Activated naive CD4-positive, alpha-beta T cell treated with Interleukin-2 at 50 U/mL for 16 hours (primary cell): ENCODE results near the gene SCD5.

Experiments
- DNase-seq: peaks from one replicate; pipeline ENCODE4 v3.0.0-alpha.2; 2020

Gene SCD5

GRCh38 chr4:82681754-82682153 lies 116.8 kb downstream of the SCD5 start:
- no peak for DNase-seq

DNA sequence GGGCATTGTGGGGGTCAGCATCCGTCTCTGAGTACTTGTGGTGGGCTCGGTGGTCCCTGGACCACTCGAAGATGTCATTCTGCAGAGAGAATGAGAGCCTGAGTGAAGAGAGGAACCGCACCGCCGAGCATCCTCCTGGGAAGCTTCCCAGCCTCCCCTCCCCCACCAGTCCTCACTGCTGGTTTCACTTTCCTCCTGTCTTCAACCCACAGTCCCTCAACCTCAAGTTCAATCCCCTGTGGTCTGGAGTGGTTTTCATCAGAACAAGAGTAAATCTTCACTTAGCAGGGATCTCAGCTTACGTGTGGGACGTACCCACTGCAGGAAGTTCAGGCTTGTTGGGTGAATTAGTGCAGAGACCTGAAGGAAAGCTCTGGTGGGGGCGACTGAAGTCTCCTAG lies 117.8 kb downstream of the SCD5 start:
- DNase-seq, result no peak

DNA sequence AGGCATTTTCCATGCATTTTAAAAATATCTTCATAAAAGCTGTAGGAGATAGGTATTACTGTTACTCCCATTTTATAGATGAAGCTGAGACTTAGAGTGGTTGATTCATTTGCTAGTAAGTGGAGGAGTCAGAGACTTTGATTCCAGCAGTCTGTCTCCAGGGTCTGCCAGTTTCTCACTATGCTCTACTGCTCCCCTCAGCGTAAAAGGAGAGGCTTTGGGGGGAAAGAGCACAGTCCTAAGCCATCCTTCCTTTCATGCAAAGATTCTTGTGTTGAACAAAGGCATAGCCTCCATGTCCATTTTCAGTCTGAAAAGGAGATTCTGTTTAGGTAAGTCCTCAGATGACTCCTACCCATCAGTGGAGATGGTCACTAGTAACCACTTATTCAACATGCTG lies 119.1 kb downstream of the SCD5 start:
- no peak for DNase-seq

- DNase-seq, result no peak
Observed at GRCh38 chr4:82678051-82678450, 120.5 kb downstream of the SCD5 start.

- DNase-seq, result no peak
Observed at GRCh38 chr4:82677327-82677726, 121.3 kb downstream of the SCD5 start.

GRCh38 chr4:82667761-82668480 lies 130.7 kb downstream of the SCD5 start:
- DNase-seq, result no peak

DNA sequence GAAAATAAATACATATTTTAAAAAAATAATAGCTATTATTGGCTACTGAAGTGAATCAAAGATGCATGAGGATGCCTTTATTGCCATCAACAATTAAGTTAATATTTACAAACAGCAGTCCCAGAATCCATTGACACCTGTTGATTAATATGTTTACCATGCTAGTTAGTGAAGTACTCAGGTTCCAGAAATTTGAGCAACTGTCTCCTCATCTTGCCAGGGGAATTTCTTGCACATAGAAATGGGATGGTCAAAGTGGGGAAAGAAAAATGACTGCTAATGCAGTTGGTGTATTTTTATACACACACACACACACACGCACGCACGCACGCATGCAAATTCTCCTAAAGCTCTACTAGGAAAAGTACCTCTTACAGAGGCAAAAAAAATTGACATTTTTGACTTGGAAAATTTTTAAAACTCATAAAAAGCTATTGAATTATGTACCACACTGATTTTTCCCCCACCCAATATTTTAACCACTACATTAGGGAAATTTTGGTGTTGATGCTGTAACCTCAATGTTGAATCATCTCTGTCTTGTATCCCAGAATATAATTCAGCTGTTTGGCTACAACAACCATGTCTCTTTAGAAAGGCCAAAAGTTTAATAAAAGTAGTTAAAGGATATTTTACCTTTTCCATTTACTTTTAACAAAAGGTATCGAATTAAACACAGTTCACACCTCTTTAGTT lies 131.5 kb downstream of the SCD5 start:
- no peak for DNase-seq

DNA sequence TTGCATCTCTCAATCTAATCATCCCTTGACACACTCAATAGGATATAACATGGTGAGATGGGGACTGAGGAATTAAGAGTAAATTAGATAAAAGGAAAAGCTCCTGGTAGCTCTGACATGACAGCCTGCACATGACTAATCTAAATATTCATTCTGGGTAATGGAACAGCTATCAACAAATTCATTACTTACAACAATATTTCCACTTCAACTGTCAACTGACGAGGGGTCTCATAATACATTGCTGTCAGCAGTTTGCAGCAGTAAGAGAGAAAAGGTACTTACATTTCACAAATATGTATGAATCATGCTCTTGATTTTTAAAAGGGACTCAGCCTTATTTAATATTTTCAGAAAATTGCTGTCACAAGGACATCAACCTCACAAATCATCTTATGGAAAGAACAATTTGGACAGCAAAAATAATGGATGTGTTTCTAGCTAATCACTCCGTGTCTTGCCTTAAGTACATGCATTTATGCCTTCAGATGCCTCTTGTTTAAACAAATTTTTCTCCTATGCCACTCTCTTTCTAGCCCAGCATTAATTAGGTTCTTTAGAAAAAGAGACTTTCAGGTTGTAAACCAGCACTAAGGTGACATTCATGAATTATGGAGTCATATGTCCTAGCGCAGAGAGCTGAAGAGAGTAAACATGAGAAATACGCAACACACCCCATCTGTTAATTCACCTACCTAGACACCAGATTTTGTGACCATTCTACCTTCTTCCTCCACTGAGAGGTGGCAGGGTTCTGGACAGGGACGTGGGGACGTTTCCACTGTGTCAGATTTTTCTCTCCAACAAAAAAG lies 137.2 kb downstream of the SCD5 start:
- DNase-seq, result no peak

DNA sequence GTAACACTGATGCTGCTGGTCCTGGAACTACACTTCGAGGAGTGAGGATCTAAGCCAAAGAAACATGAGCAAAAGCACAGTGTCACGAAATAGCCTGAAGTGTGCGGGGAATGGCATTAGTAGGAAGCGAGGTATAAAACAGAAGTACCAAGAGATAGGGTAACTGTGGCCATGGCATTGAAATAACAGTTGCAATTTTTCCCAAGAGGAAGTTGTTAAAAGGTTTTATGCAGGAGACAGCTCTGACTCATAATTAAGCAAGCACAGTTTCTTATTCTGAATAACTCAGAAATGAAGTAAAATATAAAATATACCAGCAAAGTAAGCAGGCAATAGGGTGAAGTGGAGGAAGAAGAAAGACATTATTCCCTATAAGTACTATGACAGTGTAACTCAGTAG lies 146.5 kb downstream of the SCD5 start:
- DNase-seq, result no peak

DNA sequence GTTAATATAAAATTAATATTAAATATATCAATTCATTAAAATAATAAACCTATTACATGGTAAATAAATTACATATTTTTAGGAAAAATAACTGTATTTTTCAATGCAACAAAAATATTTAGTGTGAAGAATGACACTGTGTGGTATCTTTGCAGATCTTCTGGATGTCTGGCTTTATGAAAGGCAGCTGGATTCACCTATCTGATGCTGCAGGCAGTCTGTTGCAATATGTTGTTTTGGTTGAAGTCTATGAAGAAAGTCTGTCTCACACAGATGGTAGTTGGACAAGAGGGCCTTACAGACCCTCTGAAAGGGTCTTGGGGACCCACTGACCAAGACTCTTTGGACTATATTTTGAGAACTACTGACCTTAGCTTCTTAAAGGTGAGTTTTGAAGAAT lies 147.7 kb downstream of the SCD5 start:
- no peak for DNase-seq

DNA sequence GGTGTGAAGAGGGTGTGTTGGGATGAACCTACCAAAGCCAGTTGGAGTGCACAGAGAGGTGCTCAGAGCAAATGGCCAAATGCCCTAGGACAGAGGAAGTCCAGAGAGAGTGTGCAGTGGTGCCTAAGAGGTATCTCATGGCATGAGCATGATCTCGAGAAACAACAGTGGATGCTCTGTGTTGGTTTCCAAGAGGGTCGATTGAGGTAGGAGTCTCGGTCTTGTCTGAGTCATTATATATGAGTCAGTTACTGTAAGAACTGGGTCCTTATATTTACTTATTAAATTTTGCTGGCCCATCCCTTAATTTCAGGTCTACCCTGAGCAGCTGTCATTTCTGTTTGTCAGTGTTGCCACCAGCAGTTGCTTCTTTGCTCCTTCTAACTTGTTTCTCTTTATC lies 150.2 kb downstream of the SCD5 start:
- DNase-seq, result no peak

DNA sequence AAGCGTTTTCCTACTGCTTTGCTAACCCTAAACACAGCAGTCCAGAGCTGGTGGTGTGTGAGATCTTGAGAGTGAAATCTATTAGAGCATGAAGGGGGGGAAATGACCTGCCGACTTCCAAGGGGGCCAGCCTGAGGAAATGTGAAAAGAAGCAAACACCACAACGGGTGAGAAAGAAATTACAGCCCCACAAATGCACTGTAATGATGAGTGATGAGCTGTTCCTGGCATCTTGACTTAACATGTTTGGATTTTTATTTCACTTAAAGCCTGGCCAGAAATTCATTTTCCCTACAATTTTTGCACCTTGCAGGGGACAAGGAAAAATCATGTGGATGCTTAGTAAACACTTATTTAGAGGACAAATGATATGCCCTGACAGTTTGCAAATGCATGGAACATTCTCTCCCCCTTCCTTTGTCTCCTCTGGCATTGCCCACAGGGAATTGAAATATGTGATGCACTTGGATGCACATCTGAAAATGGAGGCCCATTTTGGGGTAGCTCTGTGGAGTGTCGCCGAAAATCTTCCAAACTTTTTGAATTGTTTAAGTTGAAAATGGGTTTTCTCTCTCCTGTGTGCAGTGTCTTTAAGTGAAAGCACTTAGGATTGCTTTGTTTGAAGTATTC lies 152.5 kb downstream of the SCD5 start:
- DNase-seq, result no peak

DNA sequence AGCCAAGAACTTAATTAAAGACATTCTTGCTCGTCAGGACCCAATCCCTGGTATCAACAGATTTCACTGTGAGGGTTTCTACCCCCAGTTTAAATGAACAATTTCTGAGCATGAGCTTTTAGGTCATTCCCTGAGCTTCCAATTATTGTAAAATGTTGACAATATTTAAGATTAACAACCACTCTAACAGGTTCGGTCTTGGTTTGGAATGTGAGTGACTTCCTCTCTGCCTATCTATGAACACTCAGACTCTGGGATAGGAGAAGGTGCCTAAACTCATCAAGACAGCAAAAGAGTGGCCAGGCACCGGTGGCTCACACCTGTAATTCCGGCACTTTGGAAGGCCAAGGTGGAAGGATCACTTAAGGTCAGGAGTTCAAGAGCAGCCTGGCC lies 153.9 kb downstream of the SCD5 start:
- no peak for DNase-seq

DNA sequence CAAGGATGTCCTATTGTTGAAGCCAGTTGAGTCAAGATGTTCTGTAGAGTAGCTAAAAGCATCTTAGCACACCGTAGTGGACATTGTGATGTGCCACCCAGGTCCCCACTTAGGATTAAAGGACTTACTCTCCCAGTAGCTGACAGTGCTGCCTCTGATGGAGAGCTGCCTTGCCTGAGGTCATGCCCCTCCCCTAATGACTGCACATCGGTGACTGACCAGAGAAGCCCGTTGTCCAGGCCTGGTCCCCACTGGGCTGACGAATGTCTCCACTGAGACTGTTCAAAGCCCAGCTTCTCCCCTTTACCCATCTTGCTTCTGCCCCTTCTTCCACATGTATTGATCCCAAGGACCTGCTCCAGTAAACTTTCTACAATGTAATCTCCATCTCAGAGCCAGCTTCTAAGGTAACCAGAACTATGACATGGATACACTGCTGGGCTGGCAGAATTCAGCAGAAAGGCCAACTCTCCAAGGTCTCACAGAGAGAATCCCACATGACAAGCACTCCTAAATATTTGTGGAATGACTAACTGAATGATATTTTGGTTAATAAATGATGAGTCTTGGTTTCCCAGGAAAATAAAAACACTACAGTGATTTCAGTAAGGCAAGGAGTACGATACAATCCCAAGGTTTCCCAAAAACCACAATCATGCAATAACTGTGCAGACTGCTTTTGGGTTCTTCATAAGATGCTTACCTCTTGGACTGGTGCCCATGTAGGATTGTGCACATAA lies 154.4 kb downstream of the SCD5 start:
- no peak for DNase-seq

DNA sequence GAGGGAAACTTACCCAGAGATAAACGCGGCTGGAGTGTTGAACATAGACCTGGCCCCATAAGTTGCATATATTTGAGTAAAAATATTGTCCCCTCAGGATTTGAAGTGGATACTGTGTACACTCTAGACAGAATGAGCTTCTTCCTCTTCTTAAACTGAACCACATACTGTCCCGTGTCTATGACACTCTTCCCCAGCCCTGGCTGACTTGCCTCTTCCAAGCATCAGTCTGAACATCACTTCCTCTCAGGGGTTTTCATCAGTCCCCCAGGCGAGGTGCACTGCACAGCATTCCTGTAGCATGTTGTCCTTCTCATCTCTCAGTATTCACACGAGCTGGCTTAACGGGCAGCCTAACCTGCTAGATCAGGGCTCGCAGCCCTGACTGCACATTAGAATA lies 156.3 kb downstream of the SCD5 start:
- DNase-seq, result no peak

- DNase-seq, result no peak
Observed at GRCh38 chr4:82640540-82640939, 158.1 kb downstream of the SCD5 start.

GRCh38 chr4:82639971-82640370 lies 158.6 kb downstream of the SCD5 start:
- DNase-seq, result no peak

DNA sequence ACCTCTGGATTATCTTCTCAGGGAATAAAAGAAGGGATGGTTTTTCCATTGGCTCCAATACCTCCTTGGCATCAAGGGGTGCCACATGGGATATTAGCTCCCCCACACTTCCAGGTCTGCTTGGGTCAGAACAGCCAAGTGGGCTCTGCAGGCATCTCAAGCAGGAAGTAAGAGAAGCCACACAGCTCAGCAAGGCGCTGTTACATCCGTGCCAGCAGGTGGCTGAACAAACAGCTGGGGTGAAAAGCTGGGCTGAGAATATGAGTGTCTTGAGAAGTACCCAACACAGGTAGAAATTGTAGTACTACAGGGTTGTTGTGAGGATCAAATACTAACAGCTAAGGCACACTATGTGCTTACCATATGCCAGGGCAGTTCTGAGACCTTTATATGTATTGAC lies 160.1 kb downstream of the SCD5 start:
- no peak for DNase-seq

DNA sequence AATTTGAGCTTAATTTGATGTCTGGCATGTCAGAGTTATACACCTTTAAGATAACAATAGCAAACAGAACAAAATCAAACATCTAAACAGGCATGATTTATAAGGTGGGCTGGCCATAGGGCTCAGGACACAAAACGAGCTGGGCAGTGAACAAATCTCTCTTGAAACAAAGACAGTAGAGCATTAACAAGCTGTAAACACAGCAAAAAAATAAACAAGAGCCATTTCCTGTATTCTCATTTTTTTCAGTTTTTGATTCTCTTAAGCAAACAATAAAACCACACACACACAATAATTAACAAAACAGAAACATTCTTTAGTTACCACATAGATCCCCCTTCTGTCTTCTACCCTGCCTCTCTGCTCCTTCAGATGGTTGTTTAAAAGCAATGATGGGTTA lies 168.5 kb downstream of the SCD5 start:
- DNase-seq, result no peak

DNA sequence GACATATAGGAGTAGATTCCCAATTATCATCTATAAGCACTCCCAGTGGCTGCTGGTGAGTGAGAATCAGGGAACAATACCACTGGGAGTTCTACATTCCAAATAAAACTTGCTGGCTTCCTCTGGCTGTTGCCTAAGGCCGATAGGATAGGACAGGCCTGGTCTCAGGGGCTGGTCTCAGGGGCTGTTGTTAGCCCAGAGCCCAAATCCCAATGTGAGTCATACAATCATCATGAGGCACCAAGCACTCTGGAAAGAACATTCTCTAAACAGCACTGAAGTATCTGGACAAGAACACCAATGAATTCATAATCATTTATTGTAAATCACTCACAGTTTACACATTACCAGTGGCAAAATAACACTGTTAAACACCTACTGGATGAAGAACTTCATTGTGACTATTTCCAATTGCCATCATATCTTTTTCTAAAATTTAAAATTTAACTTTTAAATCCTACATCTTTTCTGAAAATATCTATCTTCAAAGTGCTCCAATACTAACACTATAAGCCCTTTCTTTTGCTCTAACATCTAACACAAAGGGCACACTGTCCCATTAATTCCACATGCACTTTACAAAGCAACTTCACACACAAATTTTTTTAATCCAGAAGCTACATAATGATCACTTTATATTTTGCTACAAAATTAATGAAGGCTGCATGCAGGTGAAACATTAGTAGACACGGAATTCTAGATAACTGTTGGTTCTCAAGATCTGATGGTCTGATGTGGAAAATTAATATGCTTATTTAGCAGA lies 169.2 kb downstream of the SCD5 start:
- no peak for DNase-seq

- DNase-seq, result no peak
Observed at GRCh38 chr4:82626251-82626868, 172.2 kb downstream of the SCD5 start.

GRCh38 chr4:82624819-82625218 lies 173.8 kb downstream of the SCD5 start:
- no peak for DNase-seq
